ENCODE results near the gene TAS2R4. TPM values are rescaled to one million over a fixed set of nuclear protein-coding genes. Genes with fewer than 3 reads are reported as not detected.

The TAS2R4 gene, protein sequence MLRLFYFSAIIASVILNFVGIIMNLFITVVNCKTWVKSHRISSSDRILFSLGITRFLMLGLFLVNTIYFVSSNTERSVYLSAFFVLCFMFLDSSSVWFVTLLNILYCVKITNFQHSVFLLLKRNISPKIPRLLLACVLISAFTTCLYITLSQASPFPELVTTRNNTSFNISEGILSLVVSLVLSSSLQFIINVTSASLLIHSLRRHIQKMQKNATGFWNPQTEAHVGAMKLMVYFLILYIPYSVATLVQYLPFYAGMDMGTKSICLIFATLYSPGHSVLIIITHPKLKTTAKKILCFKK
- 0.55 and 0.66 TPM in 2 replicates for total RNA-seq (2021)
- long read RNA-seq = 0 reads

DNA sequence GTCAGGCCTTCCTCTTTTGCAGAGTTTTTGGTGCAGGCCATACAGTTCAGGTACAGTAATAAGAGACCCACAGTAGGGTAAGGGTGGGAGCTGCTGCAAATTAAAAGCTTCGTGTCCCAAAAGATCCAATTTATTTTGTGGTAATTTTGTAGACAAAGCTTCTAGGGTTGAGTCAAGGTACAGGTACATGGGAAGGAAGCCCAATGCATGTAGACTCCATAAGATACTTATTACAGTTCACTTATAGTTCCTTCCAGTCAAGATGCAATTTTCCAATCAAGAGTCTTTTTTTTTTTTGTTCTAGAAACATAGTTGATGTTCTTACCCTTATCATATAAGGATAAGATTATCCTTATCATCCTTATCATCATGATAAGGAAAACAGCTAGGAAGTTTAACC lies at the start of gene TAS2R4:
TAS2R4 (plus strand) TSS at position 301 of the 400 bp plus-strand sequence. CDS start 1,815 bp downstream, outside the sequence.
- WGBS (ENCODE audit: extremely low coverage, insufficient read length, low lambda C conversion rate) = no CpG with 5 or more reads among the region's 1 CpG
- Histone ChIP-seq H3K56ac (ENCODE audit: insufficient read length, low read depth, low read length) (no peak within 1 kb of the TSS), H2BK5ac (ENCODE audit: insufficient read length, low read length) (no peak within 1 kb of the TSS), H2AK5ac (ENCODE audit: insufficient read length, low read length) (no peak within 1 kb of the TSS), H3K4me2 (ENCODE audit: insufficient read depth, insufficient read length, low read length) (no peak within 1 kb of the TSS), H3K79me1 (ENCODE audit: insufficient read depth, low read depth, low read length, poor library complexity, severe bottlenecking) (no peaks in the 10 kb centered on the region), H3K23me2 (ENCODE audit: insufficient read length, low read depth, low read length, poor library complexity, severe bottlenecking) (no peaks in the 10 kb centered on the region), H4K8ac (replicated peaks; ENCODE audit: insufficient read length, low read depth, low read length) (no peak within 1 kb of the TSS), H3K9ac (ENCODE audit: extremely low read depth, insufficient read length, low read length) (no peak within 1 kb of the TSS), H4K20me1 (ENCODE audit: control insufficient read depth, insufficient read depth, insufficient read length) (no peaks in the 10 kb centered on the region), H3K9me3 (ENCODE audit: control insufficient read depth, low read depth, low read length) (peaks cover 14% of the 10 kb centered on the region), H3K27ac (ENCODE audit: insufficient read length, low read depth, low read length) (no peak within 1 kb of the TSS), H3K4me1 (ENCODE audit: insufficient read depth, low read length) (no peaks in the 10 kb centered on the region), H3K23ac (ENCODE audit: insufficient read length, low read depth, low read length) (no peak within 1 kb of the TSS), H3K27me3 (ENCODE audit: insufficient read depth, low read length) (no peaks in the 10 kb centered on the region), H4K91ac (ENCODE audit: insufficient read length, low read depth, low read length) (no peak within 1 kb of the TSS), H3T11ph (ENCODE audit: low read length) (no peak within 1 kb of the TSS), H3K14ac (ENCODE audit: insufficient read depth, low read length) (no peak within 1 kb of the TSS), H2BK12ac (ENCODE audit: insufficient read length, low read depth, low read length) (no peak within 1 kb of the TSS), H3K4ac (ENCODE audit: low read depth, low read length) (no peak within 1 kb of the TSS), H3K18ac (ENCODE audit: insufficient read length, low read depth, low read length) (no peak within 1 kb of the TSS), H2AFZ (ENCODE audit: low read length) (no peak within 1 kb of the TSS), H2BK15ac (ENCODE audit: low read depth, low read length) (no peak within 1 kb of the TSS), H2BK20ac (ENCODE audit: low read depth, low read length, poor library complexity, severe bottlenecking) (no peak within 1 kb of the TSS), H3K79me2 (ENCODE audit: insufficient read depth, low read length) (no peaks in the 10 kb centered on the region), H4K5ac (ENCODE audit: insufficient read length, low read depth, low read length) (no peak within 1 kb of the TSS), H2BK120ac (ENCODE audit: low read depth, low read length, poor library complexity, severe bottlenecking) (no peak within 1 kb of the TSS)
- peaks cover 24 to 26% of the 10 kb centered on the region in 2 experiments for H3K9me3 Mint-ChIP-seq
- H3K36me3 Mint-ChIP-seq (ENCODE audit: insufficient read depth in 1 of 3, low read depth in 3 of 3) = peaks cover 47 to 72% (median 55%) of the 10 kb centered on the region in 3 experiments
- TF ChIP-seq, protein P1, sequence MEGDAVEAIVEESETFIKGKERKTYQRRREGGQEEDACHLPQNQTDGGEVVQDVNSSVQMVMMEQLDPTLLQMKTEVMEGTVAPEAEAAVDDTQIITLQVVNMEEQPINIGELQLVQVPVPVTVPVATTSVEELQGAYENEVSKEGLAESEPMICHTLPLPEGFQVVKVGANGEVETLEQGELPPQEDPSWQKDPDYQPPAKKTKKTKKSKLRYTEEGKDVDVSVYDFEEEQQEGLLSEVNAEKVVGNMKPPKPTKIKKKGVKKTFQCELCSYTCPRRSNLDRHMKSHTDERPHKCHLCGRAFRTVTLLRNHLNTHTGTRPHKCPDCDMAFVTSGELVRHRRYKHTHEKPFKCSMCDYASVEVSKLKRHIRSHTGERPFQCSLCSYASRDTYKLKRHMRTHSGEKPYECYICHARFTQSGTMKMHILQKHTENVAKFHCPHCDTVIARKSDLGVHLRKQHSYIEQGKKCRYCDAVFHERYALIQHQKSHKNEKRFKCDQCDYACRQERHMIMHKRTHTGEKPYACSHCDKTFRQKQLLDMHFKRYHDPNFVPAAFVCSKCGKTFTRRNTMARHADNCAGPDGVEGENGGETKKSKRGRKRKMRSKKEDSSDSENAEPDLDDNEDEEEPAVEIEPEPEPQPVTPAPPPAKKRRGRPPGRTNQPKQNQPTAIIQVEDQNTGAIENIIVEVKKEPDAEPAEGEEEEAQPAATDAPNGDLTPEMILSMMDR (conservative IDR thresholded peaks at IDR 0.05) = no peak
- no peak within 1 kb of the TSS for H3K4me3 Mint-ChIP-seq
- no peaks in the 10 kb centered on the region for H3K4me1 Mint-ChIP-seq
- peaks cover 2% of the 10 kb centered on the region; the same call in 1 of the 2 replicates for H3K27me3 Mint-ChIP-seq (ENCODE audit: low read depth)
- DNase-seq = no peak
- no peak within 1 kb of the TSS for H3K27ac Mint-ChIP-seq
